HS-27A (cell line): ENCODE measurements around the gene PRSS33.

Experiments
- DNase-seq: peaks from one replicate; pipeline ENCODE4 v3.0.0-alpha.2; 2012; ENCODE audit warnings: low read depth, missing footprints

Gene PRSS33

GRCh38 chr16:2741168-2741567 is 46.2 kb downstream of the PRSS33 start:
- no peak for DNase-seq

GRCh38 chr16:2740476-2740875 is 46.9 kb downstream of the PRSS33 start:
- no peak for DNase-seq

GRCh38 chr16:2739625-2740430 is 47.5 kb downstream of the PRSS33 start:
- no peak for DNase-seq

GRCh38 chr16:2738615-2739014 is 48.7 kb downstream of the PRSS33 start:
- no peak for DNase-seq

- no peak for DNase-seq
These were observed 49.4 kb downstream of the PRSS33 start for GRCh38 chr16:2737895-2738418.

- no peak for DNase-seq
These were observed 50.1 kb downstream of the PRSS33 start for GRCh38 chr16:2737238-2737605.

- no peak for DNase-seq
These were observed 50.7 kb downstream of the PRSS33 start for GRCh38 chr16:2736476-2737237.

- DNase-seq = no peak
These were observed 52.4 kb downstream of the PRSS33 start for GRCh38 chr16:2734844-2735515.
